ENCODE data around the gene TSPAN14. TPM values are rescaled to one million over a fixed set of nuclear protein-coding genes. Genes with fewer than 3 reads are reported as not detected.

The TSPAN14 gene
- total and polyA plus RNA-seq, 10 of the 15 experiments (the other 5 are each of a cell fraction or from before 2014, with no cell fraction given), result 2.5 to 31.7 (median 17.9) TPM

DNA sequence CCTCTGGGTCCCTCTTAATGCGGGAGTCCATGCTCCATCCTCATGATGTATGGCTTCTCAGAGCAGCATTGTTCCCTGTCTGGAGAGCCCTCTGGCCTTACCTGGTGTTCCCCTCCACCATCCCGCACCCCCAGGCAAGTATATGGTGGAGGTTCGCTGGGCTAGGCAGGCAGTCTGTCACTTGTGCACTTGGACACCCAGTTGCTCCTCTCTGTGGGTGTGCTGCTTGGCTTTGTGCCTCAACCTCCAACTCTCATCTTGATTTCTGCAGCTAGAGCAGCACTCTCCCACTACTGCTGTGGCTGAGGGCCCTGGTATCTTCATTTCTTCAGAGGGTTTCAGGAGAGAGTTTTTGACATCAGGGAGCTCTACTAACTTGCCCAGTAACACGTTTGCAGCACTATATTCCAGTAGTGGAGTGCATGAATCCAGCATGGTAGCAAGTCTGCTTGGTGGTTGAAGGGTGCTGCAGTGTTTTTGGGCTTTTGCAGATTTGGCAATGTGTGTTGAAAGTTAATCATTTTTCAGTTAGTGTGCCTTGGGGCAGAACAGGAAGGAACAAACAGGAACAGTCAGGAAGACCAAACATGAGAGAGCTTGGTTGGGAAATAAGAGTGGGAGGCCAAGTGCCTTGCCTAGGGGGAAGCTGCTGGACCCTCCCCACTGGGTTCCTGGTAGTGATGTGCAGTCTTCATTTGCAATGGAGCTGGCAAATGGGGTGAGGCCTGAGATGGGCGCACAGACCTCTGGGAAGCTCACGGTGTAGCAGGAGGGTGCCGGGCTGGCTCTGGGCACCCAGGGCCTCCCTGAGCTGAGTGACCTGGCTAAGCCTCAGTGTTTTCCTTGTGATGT is 37.4 kb downstream of the TSPAN14 start:
- H3K9me3 ChIP-seq (replicated peaks; ENCODE audit: control insufficient read depth, insufficient read depth, low read length), result no peaks in the 10 kb centered on the region; the same call in 2 of the 3 replicates
- BruUV-seq (replicated peaks), result no TSS peak
- H3K27ac ChIP-seq (ENCODE audit: control insufficient read depth, insufficient read depth), result no peak overlapping the region
- H3K27me3 ChIP-seq (replicated peaks in 1 of 2; ENCODE audit: control insufficient read depth in 2 of 2, insufficient read depth in 2 of 2, low read length in 1 of 2), result no peaks in the 10 kb centered on the region
- DNase-seq (ENCODE audit: low read depth, low spot score), result no peak
- RAD21 ChIA-PET (ENCODE audit: unreplicated experiment), result interaction anchor here (0.9 to 3.8 kb wide), 8 partner anchors 10 to 70 kb away, joined by 3 to 16 read pairs (median 4); no protein-coding TSS in a partner anchor
- intact Hi-C loops (cut with micrococcal nuclease; ENCODE audit: unreplicated experiment) (no loop called here), in situ Hi-C loops (cut with MboI) (no loop called here)
- FAIRE-seq, result no peak
- WGBS (ENCODE audit: insufficient coverage, insufficient replicate concordance, low lambda C conversion rate, missing lambda C conversion rate), result 93% methylated on average over 7 of the region's 7 CpGs
- no peak overlapping the region for H3K9ac ChIP-seq (ENCODE audit: control insufficient read depth, insufficient read depth, low read length)
- CTCF ChIA-PET, result interaction anchor here (0.6 to 2.9 kb wide), 7 partner anchors 9 to 1088 kb away, joined by 3 to 14 read pairs (median 5); no protein-coding TSS in a partner anchor
- SMC1A ChIA-PET (ENCODE audit: uncharacterized antibody, unreplicated experiment), result interaction anchor here (0.9 to 3.2 kb wide), 9 partner anchors 10 to 109 kb away, joined by 3 to 25 read pairs (median 5); no protein-coding TSS in a partner anchor
- no peaks in the 10 kb centered on the region for H4K20me1 ChIP-seq (ENCODE audit: control insufficient read depth, insufficient read depth)
- no peak overlapping the region for H2AFZ ChIP-seq (ENCODE audit: control insufficient read depth, low read depth, low read length)
- TF ChIP-seq YY1 (IDR thresholded peaks at IDR 0.05; ENCODE audit: low read depth, low read length) (no peak), BACH1 (IDR thresholded peaks at IDR 0.05; ENCODE audit: borderline replicate concordance) (no peak), TARDBP (IDR thresholded peaks at IDR 0.05; ENCODE audit: borderline replicate concordance) (no peak)
- TF ChIP-seq, protein P1, sequence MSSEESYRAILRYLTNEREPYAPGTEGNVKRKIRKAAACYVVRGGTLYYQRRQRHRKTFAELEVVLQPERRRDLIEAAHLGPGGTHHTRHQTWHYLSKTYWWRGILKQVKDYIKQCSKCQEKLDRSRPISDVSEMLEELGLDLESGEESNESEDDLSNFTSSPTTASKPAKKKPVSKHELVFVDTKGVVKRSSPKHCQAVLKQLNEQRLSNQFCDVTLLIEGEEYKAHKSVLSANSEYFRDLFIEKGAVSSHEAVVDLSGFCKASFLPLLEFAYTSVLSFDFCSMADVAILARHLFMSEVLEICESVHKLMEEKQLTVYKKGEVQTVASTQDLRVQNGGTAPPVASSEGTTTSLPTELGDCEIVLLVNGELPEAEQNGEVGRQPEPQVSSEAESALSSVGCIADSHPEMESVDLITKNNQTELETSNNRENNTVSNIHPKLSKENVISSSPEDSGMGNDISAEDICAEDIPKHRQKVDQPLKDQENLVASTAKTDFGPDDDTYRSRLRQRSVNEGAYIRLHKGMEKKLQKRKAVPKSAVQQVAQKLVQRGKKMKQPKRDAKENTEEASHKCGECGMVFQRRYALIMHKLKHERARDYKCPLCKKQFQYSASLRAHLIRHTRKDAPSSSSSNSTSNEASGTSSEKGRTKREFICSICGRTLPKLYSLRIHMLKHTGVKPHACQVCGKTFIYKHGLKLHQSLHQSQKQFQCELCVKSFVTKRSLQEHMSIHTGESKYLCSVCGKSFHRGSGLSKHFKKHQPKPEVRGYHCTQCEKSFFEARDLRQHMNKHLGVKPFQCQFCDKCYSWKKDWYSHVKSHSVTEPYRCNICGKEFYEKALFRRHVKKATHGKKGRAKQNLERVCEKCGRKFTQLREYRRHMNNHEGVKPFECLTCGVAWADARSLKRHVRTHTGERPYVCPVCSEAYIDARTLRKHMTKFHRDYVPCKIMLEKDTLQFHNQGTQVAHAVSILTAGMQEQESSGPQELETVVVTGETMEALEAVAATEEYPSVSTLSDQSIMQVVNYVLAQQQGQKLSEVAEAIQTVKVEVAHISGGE (CRISPR knock-in tag; IDR thresholded peaks at IDR 0.05), result no peak
- TF ChIP-seq, protein P2, sequence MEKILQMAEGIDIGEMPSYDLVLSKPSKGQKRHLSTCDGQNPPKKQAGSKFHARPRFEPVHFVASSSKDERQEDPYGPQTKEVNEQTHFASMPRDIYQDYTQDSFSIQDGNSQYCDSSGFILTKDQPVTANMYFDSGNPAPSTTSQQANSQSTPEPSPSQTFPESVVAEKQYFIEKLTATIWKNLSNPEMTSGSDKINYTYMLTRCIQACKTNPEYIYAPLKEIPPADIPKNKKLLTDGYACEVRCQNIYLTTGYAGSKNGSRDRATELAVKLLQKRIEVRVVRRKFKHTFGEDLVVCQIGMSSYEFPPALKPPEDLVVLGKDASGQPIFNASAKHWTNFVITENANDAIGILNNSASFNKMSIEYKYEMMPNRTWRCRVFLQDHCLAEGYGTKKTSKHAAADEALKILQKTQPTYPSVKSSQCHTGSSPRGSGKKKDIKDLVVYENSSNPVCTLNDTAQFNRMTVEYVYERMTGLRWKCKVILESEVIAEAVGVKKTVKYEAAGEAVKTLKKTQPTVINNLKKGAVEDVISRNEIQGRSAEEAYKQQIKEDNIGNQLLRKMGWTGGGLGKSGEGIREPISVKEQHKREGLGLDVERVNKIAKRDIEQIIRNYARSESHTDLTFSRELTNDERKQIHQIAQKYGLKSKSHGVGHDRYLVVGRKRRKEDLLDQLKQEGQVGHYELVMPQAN (conservative IDR thresholded peaks at IDR 0.05), result no peak
- H3K79me2 ChIP-seq (ENCODE audit: control insufficient read depth, insufficient read depth, low read length), result peaks cover 28% of the 10 kb centered on the region
- peaks cover 5 to 16% of the 10 kb centered on the region in 2 experiments; a peak in 2 of 4 replicates for H3K36me3 ChIP-seq (ENCODE audit: control insufficient read depth in 2 of 2, insufficient read depth in 2 of 2, low read length in 1 of 2)
- H3K4me1 ChIP-seq (ENCODE audit: control insufficient read depth, insufficient read depth, low read length), result peaks cover 26% of the 10 kb centered on the region
- no peak for ATAC-seq
- no peak overlapping the region for H3K4me3 ChIP-seq
- H3K4me2 ChIP-seq (ENCODE audit: control insufficient read depth, insufficient read depth), result no peak overlapping the region
- POLR2A ChIA-PET, result interaction anchor here (0.6 to 3.4 kb wide), 5 partner anchors 8 to 32 kb away, joined by 3 to 30 read pairs (median 5); no protein-coding TSS in a partner anchor
